Fibroblast of mammary gland (primary cell): ENCODE results near the gene NEK9.

Experiments used
- DNase-seq: peaks from one replicate; pipeline ENCODE4 v3.0.0-alpha.2; 2010; ENCODE audit warnings: low read depth
- H3K4me3 ChIP-seq: 2 replicates; pipeline ENCODE4 v1.5.1; 2011; ENCODE audit warnings: low read depth, mild to moderate bottlenecking, low read length, moderate library complexity; ENCODE audit not compliant: control insufficient read depth
- TF ChIP-seq, protein P1 (sequence below): conservative IDR thresholded peaks from 2 replicates; pipeline ENCODE4 v1.5.1; 2011; ENCODE audit warnings: low read depth, low read length, inconsistent platforms; ENCODE audit not compliant: control insufficient read depth, insufficient read depth

Gene NEK9

DNA sequence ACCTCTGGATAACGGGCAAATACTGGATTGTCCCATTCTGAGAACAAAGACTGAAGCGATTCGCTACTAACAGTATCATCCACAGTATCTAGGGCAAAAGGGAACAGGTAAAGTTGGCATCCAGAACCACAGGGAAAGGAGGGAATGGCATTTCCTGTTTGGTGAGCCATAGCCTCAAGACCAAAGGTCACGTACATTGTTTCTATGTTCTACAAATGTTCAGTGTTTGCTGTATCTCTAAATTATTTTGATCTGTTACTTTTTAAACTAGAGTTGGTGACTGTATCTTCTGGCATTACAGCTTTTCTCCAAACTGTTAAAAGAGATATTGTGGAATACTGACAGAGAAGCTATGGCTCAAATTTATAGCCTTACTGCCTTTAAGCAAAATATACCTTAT, 85.2 kb downstream of the NEK9 start:
- TF ChIP-seq, protein P1, sequence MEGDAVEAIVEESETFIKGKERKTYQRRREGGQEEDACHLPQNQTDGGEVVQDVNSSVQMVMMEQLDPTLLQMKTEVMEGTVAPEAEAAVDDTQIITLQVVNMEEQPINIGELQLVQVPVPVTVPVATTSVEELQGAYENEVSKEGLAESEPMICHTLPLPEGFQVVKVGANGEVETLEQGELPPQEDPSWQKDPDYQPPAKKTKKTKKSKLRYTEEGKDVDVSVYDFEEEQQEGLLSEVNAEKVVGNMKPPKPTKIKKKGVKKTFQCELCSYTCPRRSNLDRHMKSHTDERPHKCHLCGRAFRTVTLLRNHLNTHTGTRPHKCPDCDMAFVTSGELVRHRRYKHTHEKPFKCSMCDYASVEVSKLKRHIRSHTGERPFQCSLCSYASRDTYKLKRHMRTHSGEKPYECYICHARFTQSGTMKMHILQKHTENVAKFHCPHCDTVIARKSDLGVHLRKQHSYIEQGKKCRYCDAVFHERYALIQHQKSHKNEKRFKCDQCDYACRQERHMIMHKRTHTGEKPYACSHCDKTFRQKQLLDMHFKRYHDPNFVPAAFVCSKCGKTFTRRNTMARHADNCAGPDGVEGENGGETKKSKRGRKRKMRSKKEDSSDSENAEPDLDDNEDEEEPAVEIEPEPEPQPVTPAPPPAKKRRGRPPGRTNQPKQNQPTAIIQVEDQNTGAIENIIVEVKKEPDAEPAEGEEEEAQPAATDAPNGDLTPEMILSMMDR, result no peak
- DNase-seq, result no peak
- no peak overlapping the region for H3K4me3 ChIP-seq

DNA sequence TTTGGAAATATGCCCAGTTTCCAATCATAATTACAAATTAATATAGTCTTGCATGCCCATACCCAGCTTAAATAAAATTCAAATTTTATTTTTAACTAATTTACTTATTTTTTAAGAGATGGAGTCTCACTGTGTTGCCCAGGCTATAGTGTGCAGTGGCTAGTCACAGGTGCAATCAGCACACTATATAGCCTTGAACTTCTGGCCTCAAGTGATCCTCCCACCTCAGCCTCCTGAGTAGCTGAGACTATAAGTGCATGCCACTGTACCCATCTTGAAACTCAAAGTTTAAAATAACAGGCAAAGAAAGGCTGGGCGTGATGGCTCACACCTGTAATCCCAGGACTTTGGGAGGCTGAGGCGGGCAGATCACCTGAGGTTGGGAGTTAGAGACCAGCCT, 85.9 kb downstream of the NEK9 start:
- TF ChIP-seq, protein P1, result no peak
- DNase-seq, result no peak
- no peak overlapping the region for H3K4me3 ChIP-seq

DNA sequence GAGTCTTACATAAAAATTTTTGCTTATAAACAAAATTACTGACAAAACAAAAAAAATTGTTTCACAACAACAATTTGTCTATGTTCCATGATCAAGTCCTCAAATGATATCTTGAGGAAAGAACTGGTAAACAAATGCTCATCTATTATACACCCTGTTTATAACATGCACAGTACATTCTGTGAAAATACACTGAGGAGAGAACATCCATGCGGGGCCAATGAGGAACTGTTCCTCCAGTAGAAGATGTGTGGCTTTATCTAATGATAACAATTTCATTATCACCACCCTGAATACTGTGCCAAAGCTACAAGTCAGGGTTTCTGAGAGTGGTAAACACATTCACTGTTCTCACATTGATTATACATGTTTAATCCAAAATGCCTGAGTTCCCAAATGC, 86.3 kb downstream of the NEK9 start:
- TF ChIP-seq, protein P1, result no peak
- no peak overlapping the region for H3K4me3 ChIP-seq
- no peak for DNase-seq

DNA sequence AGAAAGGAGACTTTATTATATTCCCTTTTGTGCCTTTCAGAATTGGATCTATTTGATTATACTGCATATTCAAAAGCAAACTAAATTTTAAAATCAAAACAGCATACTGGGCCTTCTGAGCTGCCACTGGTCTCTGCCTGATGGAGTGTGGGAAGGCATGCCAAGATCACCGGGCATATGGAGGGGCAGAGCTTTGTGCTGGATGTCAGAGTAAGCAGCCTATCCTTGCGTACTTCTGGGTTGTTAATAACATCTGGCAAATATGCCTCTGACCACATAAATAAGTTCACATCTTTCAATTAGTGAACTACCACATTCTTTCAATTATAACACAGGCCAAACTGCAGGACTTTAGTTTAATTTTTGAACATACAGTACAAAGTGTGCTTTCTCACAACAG, 93.9 kb downstream of the NEK9 start:
- TF ChIP-seq, protein P1, result no peak
- no peak overlapping the region for H3K4me3 ChIP-seq
- no peak for DNase-seq

DNA sequence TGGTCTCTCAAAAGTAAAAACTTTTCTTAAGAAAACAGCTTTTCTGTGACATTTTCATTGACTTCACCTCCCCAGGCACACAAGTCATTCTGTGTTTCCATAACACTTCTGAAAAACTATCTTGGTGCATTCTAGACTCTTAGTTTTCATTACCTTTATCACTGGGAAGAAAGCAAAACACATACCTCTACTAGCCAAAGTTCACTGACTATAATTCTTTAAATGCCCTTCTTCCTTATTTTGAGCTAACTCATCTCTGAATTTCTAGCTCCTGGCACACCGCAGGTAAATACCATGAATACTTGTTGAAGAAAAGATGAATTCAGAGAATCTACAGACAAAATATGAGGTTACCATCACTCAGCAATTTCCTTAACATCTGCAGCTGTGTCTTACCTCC, 96.7 kb downstream of the NEK9 start:
- TF ChIP-seq, protein P1, result no peak
- H3K4me3 ChIP-seq, result no peak overlapping the region
- DNase-seq, result no peak
